Brain microvascular endothelial cell (primary cell): ENCODE data around the gene CEP95.
A peak's percentile ranks its signal among the peaks of the same experiment; 100 is the strongest.
"Not testable (repeated sequence)": the region's sequence is repeated elsewhere in the genome, so short reads cannot be mapped to it uniquely, and the experiment has no call there.

ENCODE experiments used
- DNase-seq: peaks from one replicate; pipeline ENCODE4 v3.0.0-alpha.2; 2020
- H3K27ac ChIP-seq: fragments of 250-450 bp; sonication (Bioruptor Pico); 2 replicates; pipeline ENCODE4 v1.5.1; 2020; ENCODE audit warnings: mild to moderate bottlenecking, moderate library complexity
- H3K27me3 ChIP-seq: fragments of 250-450 bp; sonication (Bioruptor Pico); replicated peaks from 2 replicates; pipeline ENCODE4 v1.5.1; 2020; ENCODE audit warnings: mild to moderate bottlenecking
- H3K36me3 ChIP-seq: fragments of 250-450 bp; sonication (Bioruptor Pico); replicated peaks from 2 replicates; pipeline ENCODE4 v1.5.1; 2020; ENCODE audit warnings: mild to moderate bottlenecking
- H3K4me3 ChIP-seq: 2 replicates; pipeline ENCODE4 v1.5.1; 2011; ENCODE audit warnings: low read depth, mild to moderate bottlenecking, control low read depth, low read length, moderate library complexity
- CTCF ChIP-seq: IDR thresholded peaks from 2 replicates; pipeline ENCODE4 v1.5.1; 2011; ENCODE audit warnings: low read depth, mild to moderate bottlenecking, moderate library complexity, low read length, control low read depth, inconsistent platforms; ENCODE audit errors: missing control alignments
- in situ Hi-C: cut with HindIII; loops from 2 replicates; pipeline ENCODE4 v1.10.0; 2017; ENCODE audit warnings: low sequenced_read_pairs, low pct_ligation_motif_present

The CEP95 gene

GRCh38 chr17:64571746-64572145 is 65.0 kb downstream of the CEP95 start:
- DNase-seq: no peak
- Histone ChIP-seq H3K36me3 (peaks cover 67% of the 10 kb centered on the region), H3K27ac (no peak overlapping the region), H3K4me3 (no peak overlapping the region), H3K27me3 (no peaks in the 10 kb centered on the region)
- no peak for TF ChIP-seq CTCF
- in situ Hi-C loops: no loop called here

GRCh38 chr17:64572682-64573154 is 65.9 kb downstream of the CEP95 start:
- Histone ChIP-seq H3K36me3 (peaks cover 66% of the 10 kb centered on the region), H3K4me3 (no peak overlapping the region), H3K27me3 (no peaks in the 10 kb centered on the region), H3K27ac (peak overlapping the region; percentile 66)
- TF ChIP-seq CTCF: no peak
- DNase-seq: peak; percentile 30
- in situ Hi-C loops: no loop called here

- in situ Hi-C loops: no loop called here
- DNase-seq: no peak
- Histone ChIP-seq H3K27me3 (no peaks in the 10 kb centered on the region), H3K4me3 (no peak overlapping the region), H3K36me3 (peaks cover 65% of the 10 kb centered on the region), H3K27ac (no peak overlapping the region)
- TF ChIP-seq CTCF: no peak
Observed at GRCh38 chr17:64573214-64573613, 66.4 kb downstream of the CEP95 start.

GRCh38 chr17:64574646-64575045 is 67.9 kb downstream of the CEP95 start:
- H3K4me3 ChIP-seq: no peak overlapping the region
- no peak overlapping the region for H3K27ac ChIP-seq
- H3K27me3 ChIP-seq: no peaks in the 10 kb centered on the region
- H3K36me3 ChIP-seq: peaks cover 62% of the 10 kb centered on the region
- no peak for DNase-seq
- no peak for TF ChIP-seq CTCF
- in situ Hi-C loops: no loop called here

GRCh38 chr17:64575431-64575830 is 68.7 kb downstream of the CEP95 start:
- no peaks in the 10 kb centered on the region for H3K27me3 ChIP-seq
- TF ChIP-seq CTCF: no peak
- no peak overlapping the region for H3K4me3 ChIP-seq
- DNase-seq: no peak
- no peak overlapping the region for H3K27ac ChIP-seq
- peaks cover 64% of the 10 kb centered on the region for H3K36me3 ChIP-seq
- in situ Hi-C loops: no loop called here

- H3K27me3 ChIP-seq, H3K4me3 ChIP-seq, in situ Hi-C loops, DNase-seq, H3K27ac ChIP-seq: not testable (repeated sequence)
- H3K36me3 ChIP-seq: peaks cover 65% of the 10 kb centered on the region
Observed at GRCh38 chr17:64577025-64577424, 70.2 kb downstream of the CEP95 start.
